GM18520 (cell line): Measurements from ENCODE around the gene TRMT10C.
"Not testable (repeated sequence)": the region's sequence is repeated elsewhere in the genome, so short reads cannot be mapped to it uniquely, and the experiment has no call there.

ENCODE experiments used
- ATAC-seq: cut with Tn5 transposase; IDR thresholded peaks from one replicate; pipeline ENCODE4 v1.9.1; 2021; ENCODE audit not compliant: unreplicated experiment

TRMT10C gene

GRCh38 chr3:101561630-101562328 is at the start of gene TRMT10C:
TSS of gene TRMT10C (plus strand) at chr3:101561868. CDS start at chr3:101564782, 2,914 bp downstream.
- ATAC-seq = peak; percentile 99

DNA sequence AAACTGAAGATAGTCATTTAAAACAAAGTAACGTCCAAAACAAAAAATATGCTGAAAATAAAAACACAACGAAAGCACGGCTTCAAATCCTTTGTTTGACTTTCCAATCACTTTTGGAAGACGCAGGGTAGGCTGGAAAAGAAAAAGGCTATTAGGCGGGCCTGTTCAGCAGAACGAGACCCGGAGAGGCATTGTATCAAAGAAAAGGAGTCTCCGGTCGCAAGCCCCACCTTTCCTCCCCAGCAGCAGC is 49.3 kb upstream of the TRMT10C start:
- no peak for ATAC-seq

GRCh38 chr3:101512646-101513418 is 48.8 kb upstream of the TRMT10C start, which contains the start of gene SENP7:
TSS of gene SENP7 (minus strand) at chr3:101513212. CDS start at chr3:101513130, 82 bp downstream.
- no peak for ATAC-seq

DNA sequence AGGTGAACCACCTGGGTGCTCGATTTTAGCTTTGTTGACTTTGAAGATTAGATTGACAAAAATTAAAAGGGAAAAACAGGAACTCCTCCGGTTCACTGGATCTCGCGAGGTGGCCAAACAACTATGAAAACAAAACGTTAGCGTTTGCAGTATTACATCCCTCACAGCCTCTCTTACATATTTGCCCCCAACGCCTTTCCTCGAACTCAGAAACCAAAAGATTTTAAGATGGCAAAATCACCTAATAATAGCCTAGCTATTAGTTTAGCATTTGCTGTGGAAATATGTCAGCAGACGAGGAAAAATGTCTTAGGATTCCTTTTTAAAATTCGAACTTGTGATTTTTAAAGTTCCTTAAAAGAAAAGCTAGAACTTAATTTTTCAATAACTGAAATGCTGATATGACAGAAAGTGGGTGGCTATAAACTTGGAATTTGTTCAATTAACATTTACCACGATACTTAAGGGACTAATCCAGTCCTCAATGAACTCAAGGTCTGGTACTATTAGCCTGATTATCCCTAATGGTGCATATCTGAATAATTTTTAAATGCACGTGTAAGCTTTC is 48.2 kb upstream of the TRMT10C start:
- no peak for ATAC-seq

- peak; percentile 98 for ATAC-seq
Observed at GRCh38 chr3:101518421-101518871, 43.2 kb upstream of the TRMT10C start.

DNA sequence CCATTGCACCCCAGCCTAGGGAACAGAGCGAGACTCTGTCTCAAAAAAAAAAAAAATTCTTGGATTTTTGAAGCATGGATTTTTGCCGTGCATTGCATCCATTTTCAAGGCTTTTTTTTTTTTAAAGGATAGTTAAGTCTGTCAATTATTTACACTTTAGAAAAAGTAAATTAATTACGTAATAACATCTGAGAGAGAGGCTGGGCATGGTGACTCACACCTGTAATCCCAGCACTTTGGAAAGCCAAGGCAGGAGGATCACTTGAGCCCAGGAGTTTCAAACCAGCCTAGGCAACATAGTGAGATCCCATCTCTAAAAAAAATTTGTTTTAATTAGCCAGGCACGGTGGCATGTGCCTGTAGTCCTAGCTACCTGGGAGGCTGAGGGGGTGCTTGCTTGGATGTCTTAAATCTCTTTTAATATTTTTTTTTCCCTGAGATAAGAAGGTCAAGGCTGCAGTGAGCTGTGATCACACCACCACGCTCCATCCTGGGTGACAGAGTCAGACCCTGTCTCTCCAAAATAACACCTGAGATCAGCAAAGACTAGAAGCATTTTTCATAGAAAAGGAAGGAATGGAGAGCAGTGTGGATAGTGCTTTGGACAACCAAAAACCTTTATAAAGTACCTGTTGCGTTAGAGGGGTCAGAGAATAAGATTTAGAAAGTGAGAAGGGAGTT is 41.8 kb upstream of the TRMT10C start:
- no peak for ATAC-seq

GRCh38 chr3:101521211-101521701 is 40.4 kb upstream of the TRMT10C start:
- ATAC-seq = no peak

GRCh38 chr3:101527441-101527840 is 34.2 kb upstream of the TRMT10C start:
- ATAC-seq = no peak

- ATAC-seq = no peak
Observed at GRCh38 chr3:101527906-101528305, 33.8 kb upstream of the TRMT10C start.

DNA sequence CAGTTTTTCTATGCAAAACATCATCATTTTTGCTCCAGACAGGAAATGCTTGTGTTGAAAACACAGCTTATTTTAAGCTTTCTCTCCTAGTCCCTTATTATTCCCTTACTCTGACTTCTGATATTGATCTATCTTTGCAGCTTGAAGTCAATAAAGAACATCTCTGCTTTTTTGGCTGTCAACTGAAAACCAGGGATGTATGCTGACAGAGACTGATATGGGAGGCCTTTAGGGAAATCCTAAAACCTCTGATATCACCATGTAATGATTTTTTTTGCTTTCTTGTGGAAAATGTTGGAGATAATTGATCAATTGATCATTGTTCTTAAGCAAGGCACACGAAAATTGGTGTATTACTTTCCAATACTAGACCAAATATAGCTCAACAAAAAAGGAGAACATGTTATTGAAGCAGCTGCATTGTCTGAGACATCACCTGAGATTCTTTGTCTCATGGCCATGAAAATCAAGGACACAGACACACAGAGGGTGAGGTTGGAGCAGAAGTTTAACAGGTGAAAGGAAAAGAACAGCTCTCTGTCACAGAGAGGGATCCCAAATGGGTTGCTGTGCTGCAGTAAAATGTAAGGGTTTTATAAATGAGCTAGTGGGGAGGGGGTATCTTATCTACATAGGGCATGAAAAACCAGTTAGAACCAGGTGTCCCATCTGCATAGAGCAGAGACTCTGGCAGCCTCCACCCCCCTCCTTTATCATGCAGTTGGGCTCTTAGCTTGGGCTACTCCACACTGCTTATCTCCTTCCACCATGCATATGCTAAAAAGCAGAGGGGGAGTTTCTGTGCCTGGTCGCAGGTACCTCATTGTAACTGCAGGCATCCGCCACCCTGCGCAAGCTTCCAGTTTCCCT is 31.6 kb upstream of the TRMT10C start:
- ATAC-seq = no peak

GRCh38 chr3:101530686-101531047 is 31.0 kb upstream of the TRMT10C start:
- ATAC-seq = no peak

DNA sequence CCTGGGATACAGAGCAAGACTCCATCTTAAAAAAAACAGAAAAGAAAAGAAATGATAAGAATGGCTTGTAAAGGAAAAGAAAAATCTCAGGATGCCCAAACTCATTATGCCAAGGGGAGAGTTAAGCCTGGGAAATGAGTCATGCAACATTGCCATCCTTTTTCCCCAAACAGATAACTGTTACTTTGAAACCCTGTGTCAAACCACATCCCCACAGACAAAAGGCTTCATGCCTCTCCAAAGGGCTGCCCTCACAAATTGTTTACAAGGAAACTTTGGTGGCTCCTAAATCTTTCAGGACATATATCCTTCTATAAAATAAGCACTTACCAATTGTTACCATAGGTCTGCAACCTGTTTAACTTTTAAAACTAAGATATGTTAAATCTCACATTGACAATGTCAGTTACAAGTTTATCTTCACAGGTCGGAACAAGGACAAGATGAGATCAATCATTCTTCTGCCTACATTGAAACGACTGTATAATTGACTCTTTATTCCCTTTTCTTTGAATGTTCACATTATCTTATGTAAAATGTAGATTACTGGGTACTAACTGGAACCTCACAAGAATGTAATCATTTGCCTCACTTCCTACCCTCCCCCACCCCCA is 30.1 kb upstream of the TRMT10C start:
- no peak for ATAC-seq

GRCh38 chr3:101532783-101533602 is 28.7 kb upstream of the TRMT10C start:
- no peak for ATAC-seq

GRCh38 chr3:101533603-101533968 is 28.1 kb upstream of the TRMT10C start:
- no peak for ATAC-seq

DNA sequence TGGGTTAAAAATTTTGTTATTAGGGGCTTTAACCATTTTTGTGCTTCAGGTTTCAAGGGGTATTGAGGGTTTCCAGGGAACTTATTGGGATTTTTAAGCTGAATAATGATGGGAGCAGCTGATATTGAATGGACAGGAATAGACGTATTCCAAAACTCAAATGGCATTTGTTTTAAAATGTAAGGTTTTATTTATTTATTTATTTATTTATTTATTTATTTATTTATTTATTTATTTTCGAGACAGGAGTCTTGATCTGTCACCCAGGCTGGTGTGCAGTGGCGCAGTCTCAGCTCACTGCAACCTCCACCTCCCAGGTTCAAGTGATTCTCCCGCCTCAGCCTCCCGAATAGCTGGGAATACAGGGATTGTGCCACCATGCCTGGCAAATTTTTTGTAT is 26.4 kb upstream of the TRMT10C start:
- no peak for ATAC-seq

DNA sequence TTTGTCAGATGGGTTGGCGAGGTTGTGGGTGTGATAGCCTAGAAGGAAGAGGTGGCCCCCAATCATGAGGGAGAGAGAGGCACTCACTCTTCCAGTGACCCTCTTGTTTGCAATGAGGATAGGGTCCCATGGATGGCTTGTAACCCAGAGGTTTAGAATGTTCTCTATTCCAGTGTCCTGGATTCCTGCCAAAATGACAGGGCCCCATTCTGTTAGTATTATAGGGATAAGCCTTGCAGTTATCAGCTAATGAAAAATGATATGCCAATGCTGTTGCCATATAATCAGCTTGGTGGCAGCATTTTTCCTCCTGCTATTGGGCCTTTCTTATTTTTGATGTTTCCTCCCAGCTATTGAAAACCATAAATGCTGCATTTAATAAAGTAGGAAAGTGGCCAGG is 25.4 kb upstream of the TRMT10C start:
- ATAC-seq = no peak

DNA sequence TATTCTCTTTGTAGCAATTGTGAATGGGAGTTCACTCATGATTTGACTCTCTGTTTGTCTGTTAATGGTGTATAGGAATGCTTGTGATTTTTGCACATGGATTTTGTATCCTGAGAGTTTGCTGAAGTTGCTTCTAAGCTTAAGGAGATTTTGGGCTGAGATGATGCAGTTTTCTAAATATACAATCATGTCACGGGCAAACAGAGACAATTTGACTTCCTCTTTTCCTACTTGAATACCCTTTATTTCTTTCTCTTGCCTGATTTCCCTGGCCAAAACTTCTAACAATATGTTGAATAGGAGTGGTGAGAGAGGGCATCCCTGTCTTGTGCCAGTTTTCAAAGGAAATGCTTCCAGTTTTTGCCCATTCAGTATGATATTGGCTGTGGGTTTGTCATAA is 24.7 kb upstream of the TRMT10C start:
- ATAC-seq = not testable (repeated sequence)

GRCh38 chr3:101542957-101543356 is 18.7 kb upstream of the TRMT10C start:
- ATAC-seq = no peak

DNA sequence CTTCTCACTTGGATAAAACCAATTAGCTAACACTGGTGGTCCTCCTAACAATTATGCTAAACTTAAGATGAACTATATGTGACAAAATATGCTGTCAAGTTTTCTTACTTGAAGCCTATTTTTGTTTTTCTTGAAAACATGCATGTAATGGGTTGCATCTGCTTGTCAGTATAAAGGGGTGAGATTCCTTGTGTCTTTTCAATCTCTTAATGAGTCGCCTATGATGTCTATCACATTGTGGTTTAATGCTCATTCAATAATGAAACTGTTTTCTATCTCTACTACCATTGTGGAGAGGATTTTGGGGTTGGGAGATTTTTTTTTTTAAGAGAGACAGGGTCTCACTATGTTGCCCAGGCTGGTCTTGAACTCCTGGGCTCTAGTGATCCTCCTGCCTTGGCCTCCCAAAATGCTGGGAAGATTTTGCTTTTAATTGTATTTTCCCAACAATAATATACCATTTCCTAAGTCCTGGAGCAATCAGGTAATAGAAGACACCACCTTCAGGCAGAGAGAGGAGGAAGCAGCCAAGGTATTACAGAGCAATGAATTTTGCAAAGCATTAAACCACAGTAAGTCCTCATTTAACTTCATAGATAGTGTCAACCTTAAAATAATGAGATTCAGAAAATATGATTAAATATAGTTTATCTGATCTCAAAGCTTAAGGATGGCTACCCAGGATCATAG is 17.4 kb upstream of the TRMT10C start:
- ATAC-seq = no peak
